ENCODE measurements around the gene PRX. TPM values are rescaled to one million over a fixed set of nuclear protein-coding genes. Genes with fewer than 3 reads are reported as not detected.
A peak's percentile ranks its signal among the peaks of the same experiment; 100 is the strongest.

Gene PRX
- polyA plus RNA-seq, 1 donor (not counting 4 experiments of a cell fraction or from before 2014, with no cell fraction given) = 0.42 TPM

- no peaks in the 10 kb centered on the region for H4K20me1 ChIP-seq (ENCODE audit: control insufficient read depth, extremely low read depth, insufficient read depth, low read length)
- H3K9ac ChIP-seq (ENCODE audit: control insufficient read depth, extremely low read depth, insufficient read depth, low read length) = peak within 1 kb of the TSS; percentile 96
- peaks cover 0 to 6% of the 10 kb centered on the region in 2 experiments for H3K36me3 ChIP-seq (ENCODE audit: control insufficient read depth in 2 of 2, extremely low read depth in 1 of 2, insufficient read depth in 2 of 2, low read length in 2 of 2)
- no peaks in the 10 kb centered on the region for H3K9me1 ChIP-seq (ENCODE audit: control insufficient read depth, extremely low read depth, insufficient read depth, low read length)
- TF ChIP-seq CTCF (optimal IDR thresholded peaks at IDR 0.05 in 1 of 3, IDR thresholded peaks at IDR 0.05 in 1 of 3, conservative IDR thresholded peaks at IDR 0.05 in 1 of 3; ENCODE audit: extremely low read depth in 1 of 3, insufficient read depth in 2 of 3, low read length in 3 of 3) (peak in 2 of 3 experiments; percentile 57 to 75), EZH2 (IDR thresholded peaks at IDR 0.05; ENCODE audit: low read length) (no peak)
- dilution Hi-C loops (cut with MboI; ENCODE audit: extremely low pct_ligation_motif_present, low sequenced_read_pairs) = no loop called here
- peak within 1 kb of the TSS; percentile 95 for H3K4me2 ChIP-seq (ENCODE audit: control insufficient read depth, extremely low read depth, insufficient read depth, low read depth, low read length)
- DNase-seq (ENCODE audit: low read depth, low spot score) (peak; percentile 93), FAIRE-seq (peak; percentile 67)
- H3K9me3 ChIP-seq (ENCODE audit: control insufficient read depth, low read depth, low read length) = no peaks in the 10 kb centered on the region
- H2AFZ ChIP-seq (ENCODE audit: control insufficient read depth, low read length) = peak within 1 kb of the TSS; percentile 62
- peaks cover 7% of the 10 kb centered on the region for H3K4me1 ChIP-seq (ENCODE audit: control insufficient read depth, extremely low read depth, insufficient read depth, low read length)
- H3K27ac ChIP-seq (ENCODE audit: control insufficient read depth, insufficient read depth, low read length) = peak within 1 kb of the TSS; percentile 92
- H3K27me3 ChIP-seq (ENCODE audit: control insufficient read depth, extremely low read depth, insufficient read depth, low read length) = no peaks in the 10 kb centered on the region
- peaks cover 28% of the 10 kb centered on the region for H3K79me2 ChIP-seq (ENCODE audit: control insufficient read depth, insufficient read depth, low read length)
- H3K4me3 ChIP-seq (ENCODE audit: control insufficient read depth in 2 of 3, extremely low read depth in 1 of 3, insufficient read depth in 2 of 3, low read depth in 1 of 3, low read length in 3 of 3) = peak within 1 kb of the TSS; percentile 61 to 100 (median 99)
Measured at GRCh38 chr19:40425450-40426287, 12.5 kb upstream of the PRX start, which contains the start of gene SERTAD1. Gene SERTAD1 (minus strand): TSS chr19:40425992. CDS start chr19:40423546, 2,446 bp downstream.

DNA sequence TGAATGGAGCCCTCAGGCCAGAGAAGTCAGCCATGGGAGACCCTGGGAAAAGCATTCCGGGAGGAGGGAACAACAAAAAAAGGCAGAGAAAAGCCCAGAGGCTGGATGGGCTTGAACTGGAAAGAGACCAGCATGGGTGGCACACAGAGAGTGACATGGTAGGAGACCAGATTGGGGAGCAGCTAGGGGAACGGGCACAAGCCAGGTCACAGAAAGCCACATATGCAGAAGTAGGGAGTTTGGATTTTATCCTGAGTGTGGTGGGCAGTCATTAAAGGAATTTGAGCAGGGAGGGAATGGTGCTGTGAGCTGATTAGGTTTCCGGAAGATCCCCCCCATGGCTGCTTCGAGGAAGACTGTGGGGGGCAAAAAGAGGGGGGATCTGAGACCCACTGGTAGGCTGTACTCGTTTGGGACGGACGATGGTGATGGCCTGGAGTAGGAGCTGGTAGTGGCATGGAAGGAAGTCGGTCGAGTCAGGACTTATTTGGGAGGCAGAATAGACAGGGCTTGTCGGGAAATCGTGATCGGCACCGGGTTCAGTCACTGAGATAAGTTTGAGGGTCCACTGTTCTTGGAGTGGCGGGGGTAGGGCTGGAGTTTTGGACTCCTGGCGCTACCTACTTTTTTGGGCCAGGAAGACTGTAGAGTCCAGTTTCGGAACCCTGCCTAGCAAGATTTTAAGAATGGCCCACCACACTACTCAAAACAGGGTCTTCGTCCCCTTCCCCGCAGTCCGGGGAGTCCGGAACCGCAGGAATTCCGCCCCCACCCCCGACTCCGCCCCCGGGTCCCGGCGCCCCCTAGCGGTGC, 11.7 kb upstream of the PRX start:
- H3K4me2 ChIP-seq (ENCODE audit: control insufficient read depth, extremely low read depth, insufficient read depth, low read depth, low read length) = peak overlapping the region; percentile 95
- H4K20me1 ChIP-seq (ENCODE audit: control insufficient read depth, extremely low read depth, insufficient read depth, low read length) = no peaks in the 10 kb centered on the region
- dilution Hi-C loops (cut with MboI; ENCODE audit: extremely low pct_ligation_motif_present, low sequenced_read_pairs) = no loop called here
- FAIRE-seq (no peak), DNase-seq (ENCODE audit: low read depth, low spot score) (no peak)
- H3K9ac ChIP-seq (ENCODE audit: control insufficient read depth, extremely low read depth, insufficient read depth, low read length) = peak overlapping the region; percentile 96
- peak overlapping the region; percentile 92 for H3K27ac ChIP-seq (ENCODE audit: control insufficient read depth, insufficient read depth, low read length)
- H3K4me3 ChIP-seq (ENCODE audit: control insufficient read depth in 2 of 3, extremely low read depth in 1 of 3, insufficient read depth in 2 of 3, low read depth in 1 of 3, low read length in 3 of 3) = peak overlapping the region; percentile 61 to 100 (median 99)
- peaks cover 0 to 6% of the 10 kb centered on the region in 2 experiments for H3K36me3 ChIP-seq (ENCODE audit: control insufficient read depth in 2 of 2, extremely low read depth in 1 of 2, insufficient read depth in 2 of 2, low read length in 2 of 2)
- H3K4me1 ChIP-seq (ENCODE audit: control insufficient read depth, extremely low read depth, insufficient read depth, low read length) = peaks cover 7% of the 10 kb centered on the region
- H3K9me1 ChIP-seq (ENCODE audit: control insufficient read depth, extremely low read depth, insufficient read depth, low read length) = no peaks in the 10 kb centered on the region
- peak overlapping the region; percentile 33 for H2AFZ ChIP-seq (ENCODE audit: control insufficient read depth, low read length)
- H3K9me3 ChIP-seq (ENCODE audit: control insufficient read depth, low read depth, low read length) = no peaks in the 10 kb centered on the region
- H3K27me3 ChIP-seq (ENCODE audit: control insufficient read depth, extremely low read depth, insufficient read depth, low read length) = no peaks in the 10 kb centered on the region
- H3K79me2 ChIP-seq (ENCODE audit: control insufficient read depth, insufficient read depth, low read length) = peaks cover 28% of the 10 kb centered on the region
- no peak for TF ChIP-seq EZH2 (IDR thresholded peaks at IDR 0.05; ENCODE audit: low read length)
- no peak for TF ChIP-seq CTCF (optimal IDR thresholded peaks at IDR 0.05 in 1 of 3, IDR thresholded peaks at IDR 0.05 in 1 of 3, conservative IDR thresholded peaks at IDR 0.05 in 1 of 3; ENCODE audit: extremely low read depth in 1 of 3, insufficient read depth in 2 of 3, low read length in 3 of 3)

All from keratinocyte (primary cell).